Endometrium (tissue), 2 donors: ENCODE data around the gene NEUROD1.
"Not testable (repeated sequence)": the region's sequence is repeated elsewhere in the genome, so short reads cannot be mapped to it uniquely, and the experiment has no call there.

ENCODE experiments used
- FAIRE-seq: peaks from 2 replicates; lab custom pipeline; 2012; peaks lifted over from hg19 to GRCh38; lab: Jason Lieb, UNC
- donor health status: control.
- donor health status: control.

The NEUROD1 gene

GRCh38 chr2:181680055-181680936 lies at the start of gene NEUROD1:
TSS of gene NEUROD1 (minus strand) at chr2:181680517. CDS start at chr2:181678860, 1,657 bp downstream.
- no peak for FAIRE-seq

DNA sequence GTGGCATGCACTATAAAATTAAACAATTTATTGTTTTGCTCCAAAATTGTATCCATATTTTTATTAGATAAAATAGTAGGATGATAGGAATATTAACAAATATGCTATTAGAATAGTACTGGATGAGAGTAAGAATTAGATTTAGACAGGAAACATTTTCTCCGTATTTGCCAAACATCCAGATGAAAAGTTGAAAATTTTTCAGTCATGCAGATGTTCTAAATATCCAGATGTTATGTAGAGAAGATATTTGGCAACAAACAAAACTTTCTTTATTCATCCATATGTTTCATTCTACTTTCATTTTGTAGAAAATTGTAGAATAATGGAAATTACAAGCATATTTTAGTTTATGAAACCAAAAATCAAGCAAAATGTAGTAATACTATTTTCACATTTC lies 45.2 kb upstream of the NEUROD1 start:
- peak; percentile 50 for FAIRE-seq

GRCh38 chr2:181724662-181725061 lies 44.3 kb upstream of the NEUROD1 start:
- FAIRE-seq = no peak

DNA sequence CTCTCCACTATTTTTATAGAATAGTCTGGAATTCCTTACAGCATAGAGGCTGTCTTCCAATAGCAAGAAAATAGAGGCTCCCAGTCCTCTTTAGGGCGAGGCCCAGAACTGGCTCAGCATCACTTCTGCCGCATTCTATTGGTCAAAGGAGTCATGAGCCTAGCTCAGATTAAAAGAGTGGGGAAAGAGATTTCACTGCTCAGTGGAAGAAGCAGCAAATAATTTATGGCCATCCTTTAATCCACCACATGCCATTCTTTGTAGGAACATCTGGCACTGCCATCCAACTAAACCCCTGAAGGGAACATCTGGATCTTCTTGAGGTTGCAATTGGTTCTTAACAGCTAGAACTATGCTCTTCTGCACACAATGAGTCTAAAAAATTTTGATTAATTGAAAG lies 43.4 kb upstream of the NEUROD1 start:
- FAIRE-seq = no peak

GRCh38 chr2:181715033-181715630 lies 34.8 kb upstream of the NEUROD1 start:
- FAIRE-seq = peak; percentile 84

DNA sequence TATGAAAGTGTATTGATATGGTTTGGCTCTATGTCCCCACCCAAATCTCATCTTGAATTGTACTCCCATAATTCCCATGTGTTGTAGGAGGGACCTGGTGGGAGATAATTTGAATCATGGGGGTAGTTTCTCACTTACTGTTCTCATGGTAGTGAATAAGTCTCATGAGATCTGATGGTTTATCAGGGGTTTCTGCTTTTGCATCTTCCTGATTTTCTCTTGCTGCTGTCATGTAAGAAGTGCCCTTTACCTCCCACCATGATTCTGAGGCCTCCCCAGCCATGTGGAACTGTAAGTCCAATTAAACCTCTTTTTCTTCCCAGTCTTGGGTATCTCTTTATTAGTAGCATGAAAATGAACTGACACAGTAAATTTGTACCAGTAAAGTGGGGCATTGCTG lies 30.7 kb upstream of the NEUROD1 start:
- not testable (repeated sequence) for FAIRE-seq

- not testable (repeated sequence) for FAIRE-seq
These were observed 22.2 kb upstream of the NEUROD1 start for GRCh38 chr2:181702519-181702918.

DNA sequence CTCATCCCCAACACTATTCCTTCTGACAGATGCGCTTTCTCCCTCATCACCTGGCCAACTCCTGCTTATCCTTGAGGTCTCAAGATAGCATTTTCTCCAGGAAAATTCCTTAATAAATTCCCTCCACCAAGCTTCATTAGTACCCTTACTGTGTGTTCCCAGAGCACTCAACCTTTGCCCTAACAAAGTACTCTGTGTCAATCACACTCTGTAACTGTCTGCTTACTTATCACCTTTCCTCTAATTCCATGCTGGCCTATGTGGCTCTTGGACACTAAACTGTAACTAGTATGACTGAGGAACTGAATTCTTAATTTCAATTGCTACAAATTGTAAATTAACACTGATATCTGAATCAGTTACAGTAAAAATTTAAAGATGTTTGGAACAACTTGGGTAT lies 17.9 kb upstream of the NEUROD1 start:
- no peak for FAIRE-seq

- FAIRE-seq = no peak
These were observed 17.3 kb upstream of the NEUROD1 start for GRCh38 chr2:181697571-181697970.

GRCh38 chr2:181697126-181697525 lies 16.8 kb upstream of the NEUROD1 start:
- FAIRE-seq = no peak

DNA sequence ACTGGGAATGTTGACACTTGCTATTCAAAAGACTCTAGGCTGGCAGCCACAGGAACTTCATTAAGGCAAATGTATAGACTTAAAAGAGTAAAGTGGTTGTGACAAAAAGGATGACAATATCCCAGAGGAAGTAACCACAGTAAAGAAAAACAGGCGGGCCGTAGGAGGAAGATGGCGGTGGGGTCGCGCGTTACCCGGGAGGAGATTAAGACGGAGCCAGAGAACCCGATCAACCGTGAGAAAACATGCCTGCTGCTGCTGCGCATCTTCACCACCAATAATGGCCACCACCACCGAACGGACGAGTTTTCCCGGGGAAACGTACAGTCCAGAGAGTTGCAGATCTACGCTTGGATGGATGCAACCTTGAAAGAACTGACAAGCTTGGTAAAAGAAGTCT lies 14.0 kb upstream of the NEUROD1 start:
- no peak for FAIRE-seq

DNA sequence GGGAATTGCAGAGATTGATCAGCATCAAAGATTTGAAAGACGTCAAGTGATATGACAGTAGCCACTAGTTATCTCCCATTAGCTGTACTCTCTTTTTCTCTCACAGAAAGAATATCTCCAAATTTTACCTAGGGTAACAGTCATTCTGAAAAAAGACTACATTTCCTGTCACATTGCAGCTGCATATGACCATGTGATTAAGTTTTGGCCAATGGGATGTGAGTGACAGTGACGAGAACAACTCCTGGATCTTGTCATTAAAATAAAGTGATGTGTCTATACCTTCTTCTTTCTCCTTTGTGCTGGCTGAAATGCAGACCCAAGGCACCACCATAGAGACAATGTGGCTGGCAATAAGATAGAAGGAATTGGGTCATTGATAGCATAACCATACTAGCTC lies 10.5 kb upstream of the NEUROD1 start:
- no peak for FAIRE-seq

DNA sequence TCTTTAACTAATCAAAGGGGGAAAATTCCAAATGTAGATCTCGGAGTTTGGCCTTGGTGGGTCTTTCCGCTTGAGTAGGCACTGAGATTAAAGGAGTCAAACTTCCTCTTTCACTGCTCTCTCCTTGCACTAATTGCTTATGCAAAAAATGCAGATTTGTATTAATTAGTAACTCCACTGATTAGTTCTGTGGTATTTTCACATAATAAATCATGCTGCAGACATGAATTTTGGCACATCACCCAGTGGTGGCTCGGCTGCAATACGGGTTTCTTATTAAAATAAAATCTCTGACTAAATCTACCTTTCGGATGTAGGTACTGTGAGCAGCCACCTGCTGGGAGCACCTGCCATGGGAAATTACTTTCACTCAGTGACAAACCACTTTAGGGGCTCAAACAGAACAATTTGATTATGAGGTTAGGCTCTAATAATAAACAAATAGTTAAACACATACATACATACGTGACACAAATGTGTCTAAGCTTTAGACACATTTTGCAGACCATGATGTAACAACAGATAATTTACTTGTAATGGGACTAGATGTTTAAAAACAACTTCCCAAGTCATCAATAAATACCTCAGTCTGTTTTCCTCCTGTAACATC lies 6.4 kb upstream of the NEUROD1 start:
- no peak for FAIRE-seq

DNA sequence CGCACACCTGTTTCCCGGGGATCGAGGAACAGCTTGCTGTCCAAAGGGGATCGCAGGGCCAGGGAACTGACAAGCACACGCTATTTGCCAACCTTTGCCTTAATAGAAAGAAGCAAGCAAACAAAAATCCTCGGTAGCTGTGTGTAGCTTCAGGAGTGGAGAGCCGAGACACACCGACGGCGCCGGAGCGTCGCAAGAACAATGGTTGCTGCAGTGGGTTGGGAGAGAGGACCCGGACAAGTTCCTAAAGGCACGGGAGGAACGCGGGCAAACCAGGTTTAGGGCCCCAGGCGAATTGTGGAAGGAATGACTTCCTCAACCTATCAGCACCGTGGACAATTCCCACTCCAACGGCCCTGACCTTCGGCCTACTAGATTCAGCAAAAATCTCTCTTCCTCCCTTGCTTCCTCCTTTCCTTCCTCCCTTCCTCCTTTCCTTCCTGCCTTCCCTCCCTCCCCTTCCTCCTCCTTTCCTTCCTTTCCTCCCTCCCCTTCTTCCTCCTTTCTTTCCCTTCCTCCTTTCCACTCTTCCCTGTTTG lies 4.9 kb upstream of the NEUROD1 start:
- FAIRE-seq = no peak

DNA sequence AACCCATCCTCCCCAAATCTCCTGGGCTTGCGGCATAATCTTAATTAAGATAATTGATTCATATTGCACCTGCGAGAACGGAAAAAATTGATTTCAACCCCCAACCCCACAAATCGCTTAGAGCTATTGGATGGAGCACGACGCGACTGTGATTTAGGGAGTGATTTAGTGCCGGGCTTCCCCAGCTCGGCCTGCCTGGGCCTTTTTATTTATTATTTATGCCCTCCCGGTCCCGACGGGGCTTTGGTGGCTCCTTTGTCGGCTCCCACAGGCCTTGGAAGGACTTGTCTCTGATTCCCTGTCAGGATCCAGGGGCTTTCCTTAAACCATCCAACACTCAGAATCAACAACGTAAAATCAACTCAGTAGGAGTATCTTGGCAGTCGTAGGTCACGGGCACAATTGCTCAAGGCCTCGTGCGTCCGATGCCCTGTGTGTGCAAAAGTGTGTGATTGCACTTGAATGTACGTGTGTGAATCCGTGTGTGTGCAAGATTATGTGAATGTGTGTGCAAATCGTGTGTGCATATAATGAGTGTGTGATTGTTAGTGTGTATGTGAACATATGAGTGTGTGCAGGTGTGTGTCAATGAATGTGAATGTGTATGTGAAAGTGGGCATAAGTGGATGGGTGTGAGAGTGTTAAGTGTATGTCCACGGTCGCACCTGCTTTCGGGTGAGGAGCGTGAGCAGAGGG lies 4.3 kb upstream of the NEUROD1 start:
- FAIRE-seq = no peak

DNA sequence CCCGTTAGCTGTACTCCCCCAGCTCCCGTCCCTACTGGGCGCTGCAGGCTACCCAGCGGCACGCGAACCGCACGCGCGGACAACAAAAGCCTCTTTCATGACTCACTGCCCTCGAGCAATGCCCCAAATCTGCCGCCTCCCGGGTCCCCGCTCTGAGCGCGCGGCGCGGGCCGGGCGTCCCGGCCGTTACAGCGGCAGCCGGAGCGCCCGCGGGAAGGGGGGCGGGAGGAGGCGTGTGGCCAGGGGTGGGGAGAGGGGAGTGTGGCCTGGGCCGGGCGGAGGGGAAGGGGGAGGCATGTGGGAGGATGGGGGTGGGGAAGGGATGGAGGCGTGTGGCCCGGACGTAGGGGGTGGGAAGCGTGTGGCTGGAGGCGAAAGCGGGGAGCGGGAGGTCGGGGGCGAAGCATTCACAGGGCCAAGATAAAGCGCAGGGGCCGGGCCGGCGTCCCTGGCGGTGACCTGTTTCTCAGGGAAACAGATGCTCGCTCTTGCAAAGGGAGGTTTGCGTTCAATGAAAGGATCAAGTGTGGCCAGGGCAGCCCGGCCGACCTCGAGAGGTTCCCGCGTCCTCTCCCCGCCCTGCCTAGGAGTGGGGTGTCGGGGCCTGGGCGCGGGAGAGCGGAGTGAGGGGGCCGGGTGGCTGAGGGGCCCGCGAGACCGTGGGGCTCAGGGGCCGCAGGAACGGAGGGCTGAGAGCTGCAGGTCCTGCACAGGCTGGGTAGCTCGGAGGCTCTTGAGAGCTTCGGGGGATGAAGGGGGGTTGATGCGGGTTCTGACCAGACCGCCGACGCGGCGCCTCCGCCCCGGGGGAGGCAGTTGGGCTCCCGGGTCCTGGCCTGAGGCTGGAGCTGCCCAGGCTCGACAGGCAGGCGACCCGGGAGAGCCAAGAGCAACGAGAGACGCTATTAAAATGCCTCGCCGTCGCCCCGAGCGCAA lies 3.5 kb upstream of the NEUROD1 start:
- no peak for FAIRE-seq

DNA sequence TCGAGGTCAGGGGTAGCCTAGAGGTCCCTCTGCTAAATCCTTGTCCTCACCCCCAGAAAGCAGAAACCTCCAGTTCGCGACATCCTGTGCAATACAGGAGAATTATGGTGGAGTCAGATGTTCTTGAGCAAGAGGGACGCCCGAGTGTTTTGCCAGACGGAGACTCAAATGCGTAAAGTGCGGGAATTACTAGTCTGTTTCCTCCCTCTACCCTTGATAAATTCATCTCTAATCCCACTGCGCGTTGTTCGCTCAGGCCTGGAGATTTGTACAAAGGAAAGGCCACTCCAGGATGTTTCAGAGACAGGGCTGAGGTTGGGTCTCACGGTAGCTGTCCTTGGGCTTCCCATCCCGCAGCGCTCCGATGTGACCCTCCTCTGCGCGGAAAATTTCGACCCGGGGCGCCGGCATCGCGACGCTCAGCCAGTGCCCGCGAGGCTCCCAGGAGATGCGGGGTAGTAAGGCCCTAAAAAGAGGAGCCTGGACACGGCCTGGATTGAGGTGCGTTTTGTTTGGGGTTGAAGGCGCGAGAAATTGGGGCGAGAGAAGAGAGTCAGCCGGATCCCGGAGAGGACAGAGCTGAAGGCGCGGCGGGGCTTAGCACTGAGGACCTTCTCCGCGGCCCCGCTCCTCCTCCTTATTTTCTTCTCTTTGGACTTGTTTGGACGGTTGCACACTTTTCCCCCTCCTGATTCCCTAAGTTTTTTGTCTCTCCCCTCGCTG lies 2.6 kb upstream of the NEUROD1 start:
- FAIRE-seq = no peak

GRCh38 chr2:181682026-181682789 lies 1.9 kb upstream of the NEUROD1 start:
- no peak for FAIRE-seq

GRCh38 chr2:181680937-181681811 lies 857 bp upstream of the NEUROD1 start:
- no peak for FAIRE-seq
